HepG2 (cell line): ENCODE results near the gene TMEM80. TPM values are rescaled to one million over a fixed set of nuclear protein-coding genes. Genes with fewer than 3 reads are reported as not detected.

Source experiments
- ATF1 ChIP-seq: IDR thresholded peaks from 2 replicates; pipeline ENCODE4 v1.6.1; 2016; ENCODE audit warnings: mild to moderate bottlenecking, control low read depth
- ATF7-NPFF ChIP-seq: sonication (generic); formaldehyde crosslinking; IDR thresholded peaks from 2 replicates; pipeline ENCODE4 v1.8.1; 2023; ENCODE audit warnings: mild to moderate bottlenecking, low read depth, missing genetic modification reagents, moderate library complexity
- CHD4 ChIP-seq: fragments of 200-600 bp; sonication (generic); IDR thresholded peaks from 2 replicates; pipeline ENCODE4 v1.7.0; 2017; ENCODE audit warnings: mild to moderate bottlenecking, low read length, borderline replicate concordance
- DNMT1 ChIP-seq: sonication (generic); formaldehyde crosslinking; IDR thresholded peaks from 2 replicates; pipeline ENCODE4 v1.5.1; 2020; ENCODE audit warnings: mild to moderate bottlenecking, missing genetic modification reagents
- GPN1 ChIP-seq: sonication (generic); formaldehyde crosslinking; IDR thresholded peaks from 2 replicates; pipeline ENCODE4 v1.5.1; 2020; ENCODE audit warnings: missing genetic modification reagents, borderline replicate concordance
- KLF6 ChIP-seq: IDR thresholded peaks from 2 replicates; pipeline ENCODE4 v1.8.0; 2016; ENCODE audit warnings: missing biosample characterization, missing genetic modification reagents
- KLF9 ChIP-seq: IDR thresholded peaks from 2 replicates; pipeline ENCODE4 v1.6.1; 2016; ENCODE audit warnings: low read depth
- MYC ChIP-seq: sonication (generic); formaldehyde crosslinking; IDR thresholded peaks from 2 replicates; pipeline ENCODE4 v1.9.0; 2021; ENCODE audit warnings: missing genetic modification reagents, borderline replicate concordance
- NR2C2 ChIP-seq: sonication (generic); formaldehyde crosslinking; IDR thresholded peaks from 2 replicates; pipeline ENCODE4 v1.4.0; 2020; ENCODE audit warnings: missing genetic modification reagents, mild to moderate bottlenecking, moderate library complexity, borderline replicate concordance
- RAD21 ChIP-seq: fragments of 450-650 bp; formaldehyde crosslinking; IDR thresholded peaks from 2 replicates; pipeline ENCODE4 v1.5.0; 2020; ENCODE audit warnings: mild to moderate bottlenecking
- SMAD9 ChIP-seq: sonication (generic); formaldehyde crosslinking; IDR thresholded peaks from 2 replicates; pipeline ENCODE4 v1.5.1; 2020; ENCODE audit warnings: mild to moderate bottlenecking, missing genetic modification reagents
- SMARCE1 ChIP-seq: fragments of 450-650 bp; IDR thresholded peaks from 2 replicates; pipeline ENCODE4 v1.6.1; 2017; ENCODE audit warnings: borderline replicate concordance
- STAT5B ChIP-seq: sonication (generic); formaldehyde crosslinking; IDR thresholded peaks from 2 replicates; pipeline ENCODE4 v1.4.0; 2020; ENCODE audit warnings: missing genetic modification reagents
- TCF7 ChIP-seq: sonication (generic); IDR thresholded peaks from 2 replicates; pipeline ENCODE4 v1.6.1; 2016; ENCODE audit warnings: antibody characterized with exemption, low read depth
- TMF1 ChIP-seq: sonication (generic); formaldehyde crosslinking; IDR thresholded peaks from 2 replicates; pipeline ENCODE4 v1.8.1; 2022; ENCODE audit warnings: low read depth, missing genetic modification reagents
- XBP1 ChIP-seq: sonication (generic); formaldehyde crosslinking; IDR thresholded peaks from 2 replicates; pipeline ENCODE4 v1.5.0; 2020; ENCODE audit warnings: missing genetic modification reagents
- ZBTB25 ChIP-seq: IDR thresholded peaks from 2 replicates; pipeline ENCODE4 v1.6.1; 2018; ENCODE audit warnings: missing genetic modification reagents
- ZFP91 ChIP-seq: sonication (generic); formaldehyde crosslinking; IDR thresholded peaks from 2 replicates; pipeline ENCODE4 v1.9.0; 2022; ENCODE audit warnings: missing genetic modification reagents, mild to moderate bottlenecking, borderline replicate concordance
- ZNF20 ChIP-seq: sonication (generic); formaldehyde crosslinking; IDR thresholded peaks from 2 replicates; pipeline ENCODE4 v1.4.0; 2020; ENCODE audit warnings: mild to moderate bottlenecking, moderate library complexity, missing genetic modification reagents
- ZNF44 ChIP-seq: sonication (generic); formaldehyde crosslinking; IDR thresholded peaks from 2 replicates; pipeline ENCODE4 v1.5.1; 2020; ENCODE audit warnings: mild to moderate bottlenecking, missing genetic modification reagents
- ZNF800 ChIP-seq: sonication (generic); formaldehyde crosslinking; IDR thresholded peaks from 2 replicates; pipeline ENCODE4 v1.4.0; 2020; ENCODE audit warnings: missing genetic modification reagents
- ZSCAN5A ChIP-seq: sonication (generic); formaldehyde crosslinking; IDR thresholded peaks from 2 replicates; pipeline ENCODE4 v1.8.0; 2022; ENCODE audit warnings: mild to moderate bottlenecking, missing genetic modification reagents, borderline replicate concordance
- polyA plus RNA-seq, 8 experiments: library from polyadenylated mRNA; depleted of rRNA in 3 of 8; stranded (reverse) in 7 of 8; unstranded in 1 of 8; fragments of >200 nt; fragmentation: Illumina TruSeq in 4 of 8; extraction: Trizol in 4 of 8; gene quantifications; 2 replicates each; pipeline versions ENCODE4 v1.2.1 to v1.2.3, GENCODE V29; 2011 to 2016; ENCODE audit warnings: low read depth in 4 of 8, missing spikeins in 1 of 8, mixed read lengths in 1 of 8; ENCODE audit not compliant: insufficient read depth in 1 of 8
- total RNA-seq, 5 experiments: library from RNA; depleted of rRNA; stranded (reverse); fragments of >200 nt; fragmentation: Illumina TruSeq; extraction: Trizol; gene quantifications; 2 replicates each; pipeline ENCODE4 v1.2.3, GENCODE V29; 2016; ENCODE audit warnings: low read depth in 1 of 5

The TMEM80 gene
- total and polyA plus RNA-seq, 2 of the 13 experiments (the other 11 are each of a cell fraction or from before 2014, with no cell fraction given), result 5.6 to 17.1 TPM

GRCh38 chr11:706957-707816 lies 11.6 kb downstream of the TMEM80 start (continued):
- TF ChIP-seq ZNF800 (CRISPR knock-in tag), result 0 out of 2 replicates have a peak, but pooled peaks have one; percentile 21
- no peak for TF ChIP-seq CHD4
- TF ChIP-seq SMARCE1, result no peak
- TF ChIP-seq STAT5B (CRISPR knock-in tag), result no peak
- TF ChIP-seq ATF1, result no peak
- peak; percentile 44; the same call in 1 of the 2 replicates for TF ChIP-seq RAD21
- no peak for TF ChIP-seq ZSCAN5A (CRISPR knock-in tag)
- TF ChIP-seq KLF6 (CRISPR knock-in tag), result peak; percentile 34; the same call in 1 of the 2 replicates
- peak; percentile 95 for TF ChIP-seq NR2C2 (CRISPR knock-in tag)
- 0 out of 2 replicates have a peak, but pooled peaks have one; percentile 50 for TF ChIP-seq ZNF20 (CRISPR knock-in tag)
- TF ChIP-seq ZFP91 (CRISPR knock-in tag), result peak; percentile 86
- TF ChIP-seq ZBTB25 (CRISPR knock-in tag), result peak; percentile 73; the same call in 1 of the 2 replicates
- TF ChIP-seq SMAD9, result no peak
- TF ChIP-seq KLF9 (CRISPR knock-in tag), result no peak
- TF ChIP-seq DNMT1 (CRISPR knock-in tag), result 0 out of 2 replicates have a peak, but pooled peaks have one; percentile 44
- TF ChIP-seq ZNF44 (CRISPR knock-in tag), result no peak
- peak; percentile 85; the same call in 1 of the 2 replicates for TF ChIP-seq MYC (CRISPR knock-in tag)
- 0 out of 2 replicates have a peak, but pooled peaks have one; percentile 7 for TF ChIP-seq TCF7
- no peak for TF ChIP-seq GPN1 (CRISPR knock-in tag)
- TF ChIP-seq XBP1 (CRISPR knock-in tag), result no peak
- TF ChIP-seq TMF1 (CRISPR knock-in tag), result no peak
- TF ChIP-seq ATF7-NPFF (CRISPR knock-in tag), result no peak; the same call in 1 of the 2 replicates
